Neural cell (in vitro differentiated cells): ENCODE results near the gene CCDC12. TPM values are rescaled to one million over a fixed set of nuclear protein-coding genes. Genes with fewer than 3 reads are reported as not detected.

Experiments used
- H2AFZ ChIP-seq: fragments of 200-600, 300-800 bp; sonication (generic), shearing (Covaris generic); 2 replicates; pipeline ENCODE4 v1.6.0; 2014; ENCODE audit warnings: low read depth, mild to moderate bottlenecking, antibody characterized with exemption, low read length, moderate library complexity
- H3F3A ChIP-seq: fragments of 200-600 bp; shearing (Covaris generic); 2 replicates; pipeline ENCODE4 v1.6.1; 2016; ENCODE audit warnings: mild to moderate bottlenecking, moderate library complexity, mixed read lengths, antibody characterized with exemption, low read length; ENCODE audit not compliant: insufficient read depth, poor library complexity, severe bottlenecking
- H3K27ac ChIP-seq: fragments of 200-600, 300-800 bp; sonication (generic), shearing (Covaris generic); 2 replicates; pipeline ENCODE4 v1.5.1; 2014; ENCODE audit warnings: mild to moderate bottlenecking, low read length, moderate library complexity
- H3K27me3 ChIP-seq: fragments of 300-800, 200-600 bp; sonication (generic), shearing (Covaris generic); 2 replicates; pipeline ENCODE4 v1.6.0; 2014; ENCODE audit warnings: mild to moderate bottlenecking, low read depth, low read length, moderate library complexity; ENCODE audit not compliant: insufficient read depth
- H3K36me3 ChIP-seq: fragments of 300-800, 200-600 bp; sonication (generic), shearing (Covaris generic); 2 replicates; pipeline ENCODE4 v1.5.1; 2014; ENCODE audit warnings: mild to moderate bottlenecking, antibody characterized with exemption, low read length, moderate library complexity; ENCODE audit not compliant: insufficient read depth
- H3K4me2 ChIP-seq: fragments of 300-800, 200-600 bp; sonication (generic), shearing (Covaris generic); 2 replicates; pipeline ENCODE4 v1.6.0; 2014; ENCODE audit warnings: mild to moderate bottlenecking, low read length
- H3K4me3 ChIP-seq: fragments of 300-800, 200-600 bp; sonication (generic), shearing (Covaris generic); 2 replicates; pipeline ENCODE4 v1.5.1; 2014; ENCODE audit warnings: mild to moderate bottlenecking, low read length, moderate library complexity
- H3K79me2 ChIP-seq: fragments of 200-600 bp; shearing (Covaris generic); replicated peaks from 2 replicates; pipeline ENCODE4 v1.6.0; 2014; ENCODE audit warnings: mild to moderate bottlenecking, low read length, moderate library complexity; ENCODE audit not compliant: insufficient read depth
- H3K9ac ChIP-seq: fragments of 300-800, 200-600 bp; sonication (generic), shearing (Covaris generic); 2 replicates; pipeline ENCODE4 v1.6.1; 2016; ENCODE audit warnings: mild to moderate bottlenecking, low read length, mixed read lengths
- H3K9me2 ChIP-seq: fragments of 200-600 bp; shearing (Covaris generic); 2 replicates; pipeline ENCODE4 v1.6.1; 2016; ENCODE audit warnings: mild to moderate bottlenecking, low read length, mixed read lengths; ENCODE audit not compliant: insufficient read depth
- H3K9me3 ChIP-seq: fragments of 200-600, 300-800 bp; sonication (generic), shearing (Covaris generic); 2 replicates; pipeline ENCODE4 v1.6.1; 2016; ENCODE audit warnings: mild to moderate bottlenecking, mixed run types, low read length, moderate library complexity, mixed read lengths
- H4K20me1 ChIP-seq: fragments of 200-600 bp; shearing (Covaris generic); 2 replicates; pipeline ENCODE4 v1.6.1; 2016; ENCODE audit warnings: mild to moderate bottlenecking, mixed run types; ENCODE audit not compliant: insufficient read depth
- EP300 ChIP-seq: fragments of 450-650 bp; conservative IDR thresholded peaks from 2 replicates; pipeline ENCODE4 v1.6.1; 2014; ENCODE audit warnings: antibody characterized with exemption, mild to moderate bottlenecking, moderate library complexity; ENCODE audit not compliant: poor library complexity, severe bottlenecking
- EZH2 ChIP-seq: fragments of 200-600, 300-800 bp; shearing (Covaris generic), sonication (generic); IDR thresholded peaks from 2 replicates; pipeline ENCODE4 v1.6.1; 2014; ENCODE audit warnings: antibody characterized with exemption, low read length, borderline replicate concordance, mild to moderate bottlenecking; ENCODE audit not compliant: insufficient read depth, poor library complexity, severe bottlenecking
- MXI1 ChIP-seq: fragments of 450-650 bp; conservative IDR thresholded peaks from 2 replicates; pipeline ENCODE4 v1.6.1; 2014; ENCODE audit warnings: antibody characterized with exemption, mild to moderate bottlenecking; ENCODE audit not compliant: poor library complexity, severe bottlenecking
- POLR2AphosphoS5 ChIP-seq: IDR thresholded peaks from 2 replicates; pipeline ENCODE4 v1.6.1; 2012
- RAD21 ChIP-seq: fragments of 450-650 bp; conservative IDR thresholded peaks from 2 replicates; pipeline ENCODE4 v1.6.1; 2014; ENCODE audit warnings: antibody characterized with exemption, mild to moderate bottlenecking, moderate library complexity
- REST ChIP-seq: IDR thresholded peaks from 2 replicates; pipeline ENCODE4 v1.6.1; 2012; ENCODE audit warnings: borderline replicate concordance
- SMC3 ChIP-seq: fragments of 450-650 bp; conservative IDR thresholded peaks from 2 replicates; pipeline ENCODE4 v1.6.1; 2014; ENCODE audit warnings: antibody characterized with exemption, mild to moderate bottlenecking, moderate library complexity; ENCODE audit not compliant: poor library complexity
- TAF1 ChIP-seq: IDR thresholded peaks from 2 replicates; pipeline ENCODE4 v1.6.1; 2012; ENCODE audit warnings: low read depth
- polyA plus RNA-seq: library from polyadenylated mRNA; depleted of rRNA; stranded (reverse); fragments of >200 nt; gene quantifications from 2 replicates; pipeline ENCODE4 v1.2.3, GENCODE V29; 2014
- TF ChIP-seq, protein P1 (sequence below): fragments of 450-650 bp; IDR thresholded peaks from 2 replicates; pipeline ENCODE4 v1.5.1; 2014; ENCODE audit warnings: antibody characterized with exemption, mild to moderate bottlenecking, moderate library complexity; ENCODE audit not compliant: poor library complexity, severe bottlenecking

Gene CCDC12
- polyA plus RNA-seq, 1 donor from 2014 or later = 46.4 TPM

DNA sequence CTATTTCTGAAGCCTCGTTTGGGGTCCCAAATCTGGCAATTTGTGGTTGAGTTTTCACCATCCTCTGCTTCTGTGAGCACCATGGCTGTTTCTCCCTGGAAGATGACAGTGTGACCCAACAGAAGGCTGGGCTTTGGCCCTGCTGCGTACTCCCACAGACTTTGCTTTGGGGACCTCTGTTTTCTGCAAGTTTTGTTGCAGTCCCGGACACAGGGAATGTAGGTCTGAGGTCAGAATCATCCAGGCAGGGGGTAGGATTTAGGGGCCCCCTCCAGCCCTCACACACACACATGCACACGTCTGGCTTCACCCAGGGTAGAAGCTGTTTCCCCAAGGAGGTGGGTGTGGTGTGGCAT, 92.7 kb downstream of the CCDC12 start:
- Histone ChIP-seq H3F3A (no peaks in the 10 kb centered on the region), H3K9me2 (no peaks in the 10 kb centered on the region), H3K27ac (no peak overlapping the region), H3K4me3 (peak overlapping the region; percentile 60), H3K36me3 (no peaks in the 10 kb centered on the region), H3K9me3 (no peaks in the 10 kb centered on the region), H4K20me1 (no peaks in the 10 kb centered on the region), H2AFZ (no peak overlapping the region), H3K27me3 (peaks cover 45% of the 10 kb centered on the region), H3K4me2 (no peak overlapping the region), H3K79me2 (no peaks in the 10 kb centered on the region), H3K9ac (no peak overlapping the region)
- TF ChIP-seq REST (no peak), RAD21 (no peak), EZH2 (no peak), SMC3 (no peak), EP300 (no peak), TAF1 (no peak), MXI1 (no peak), POLR2AphosphoS5 (no peak)
- TF ChIP-seq, protein P1, sequence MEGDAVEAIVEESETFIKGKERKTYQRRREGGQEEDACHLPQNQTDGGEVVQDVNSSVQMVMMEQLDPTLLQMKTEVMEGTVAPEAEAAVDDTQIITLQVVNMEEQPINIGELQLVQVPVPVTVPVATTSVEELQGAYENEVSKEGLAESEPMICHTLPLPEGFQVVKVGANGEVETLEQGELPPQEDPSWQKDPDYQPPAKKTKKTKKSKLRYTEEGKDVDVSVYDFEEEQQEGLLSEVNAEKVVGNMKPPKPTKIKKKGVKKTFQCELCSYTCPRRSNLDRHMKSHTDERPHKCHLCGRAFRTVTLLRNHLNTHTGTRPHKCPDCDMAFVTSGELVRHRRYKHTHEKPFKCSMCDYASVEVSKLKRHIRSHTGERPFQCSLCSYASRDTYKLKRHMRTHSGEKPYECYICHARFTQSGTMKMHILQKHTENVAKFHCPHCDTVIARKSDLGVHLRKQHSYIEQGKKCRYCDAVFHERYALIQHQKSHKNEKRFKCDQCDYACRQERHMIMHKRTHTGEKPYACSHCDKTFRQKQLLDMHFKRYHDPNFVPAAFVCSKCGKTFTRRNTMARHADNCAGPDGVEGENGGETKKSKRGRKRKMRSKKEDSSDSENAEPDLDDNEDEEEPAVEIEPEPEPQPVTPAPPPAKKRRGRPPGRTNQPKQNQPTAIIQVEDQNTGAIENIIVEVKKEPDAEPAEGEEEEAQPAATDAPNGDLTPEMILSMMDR = no peak

DNA sequence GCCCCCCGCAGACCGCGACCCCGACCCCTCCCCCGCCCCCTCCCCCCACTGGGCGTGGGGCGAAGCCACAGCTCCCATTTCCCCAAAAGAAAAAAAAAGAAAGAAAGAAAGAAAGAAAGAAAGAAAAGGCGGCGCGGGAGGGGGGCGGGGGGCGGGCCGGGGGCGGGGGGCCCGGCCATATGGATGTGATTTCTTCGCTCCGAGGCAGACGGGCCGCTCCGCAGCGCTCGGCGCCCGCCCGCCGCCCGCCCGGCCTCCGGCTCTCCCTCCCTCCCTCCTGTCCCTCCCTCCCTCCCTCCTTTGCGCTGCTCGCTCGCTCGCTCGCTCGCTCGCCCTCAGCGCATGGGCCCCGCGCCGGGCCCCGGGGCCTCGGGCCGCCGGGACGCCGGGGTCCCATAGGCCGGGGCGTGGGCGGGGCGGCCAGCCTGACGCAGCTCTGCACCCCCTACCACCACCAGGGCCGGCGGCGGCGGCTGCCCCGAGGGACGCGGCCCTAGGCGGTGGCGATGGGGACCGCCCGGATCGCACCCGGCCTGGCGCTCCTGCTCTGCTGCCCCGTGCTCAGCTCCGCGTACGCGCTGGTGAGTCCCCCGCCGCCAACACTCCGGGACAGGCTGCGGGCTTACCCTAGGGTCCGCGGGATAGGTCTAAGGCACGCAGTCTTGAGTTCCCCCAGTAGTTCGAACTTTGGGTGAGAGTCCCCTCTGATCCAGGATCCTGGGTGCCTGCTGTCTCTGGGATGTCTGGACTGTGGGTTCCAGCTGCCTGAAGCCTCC, 93.3 kb downstream of the CCDC12 start:
- Histone ChIP-seq H3K27me3 (peaks cover 45% of the 10 kb centered on the region), H2AFZ (no peak overlapping the region), H3K9me3 (no peaks in the 10 kb centered on the region), H3K4me2 (no peak overlapping the region), H3K27ac (no peak overlapping the region), H3K36me3 (no peaks in the 10 kb centered on the region), H3K4me3 (peak overlapping the region; percentile 70), H3K9ac (no peak overlapping the region), H3F3A (no peaks in the 10 kb centered on the region), H3K9me2 (no peaks in the 10 kb centered on the region), H3K79me2 (no peaks in the 10 kb centered on the region), H4K20me1 (no peaks in the 10 kb centered on the region)
- peak; percentile 58 for TF ChIP-seq EZH2
- TF ChIP-seq RAD21 = no peak
